ENCODE results near the gene TMOD2. TPM values are rescaled to one million over a fixed set of nuclear protein-coding genes. Genes with fewer than 3 reads are reported as not detected.

TMOD2 gene
- total and polyA plus RNA-seq, 2 experiments from 2014 or later, result 3.0 to 5.9 TPM

- no peak for TF ChIP-seq REST (IDR thresholded peaks at IDR 0.05; ENCODE audit: unreplicated experiment)
- no peak for TF ChIP-seq EZH2 (IDR thresholded peaks at IDR 0.05; ENCODE audit: low read depth, unreplicated experiment)
- no peak for TF ChIP-seq ETS1 (IDR thresholded peaks at IDR 0.05)
- TF ChIP-seq CREB1 (CRISPR knock-in tag; IDR thresholded peaks at IDR 0.05; ENCODE audit: low read depth), result no peak
- TF ChIP-seq POLR2AphosphoS5 (IDR thresholded peaks at IDR 0.05; ENCODE audit: low read depth), result no peak
These were observed 61.2 kb downstream of the TMOD2 start (continued) for GRCh38 chr15:51812598-51812997.

- H3K4me1 Mint-ChIP-seq, result peaks cover 14% of the 10 kb centered on the region
- DNase-seq (ENCODE audit: low spot score) (no peak), ATAC-seq (no peak)
- Histone ChIP-seq H3F3A (replicated peaks; ENCODE audit: low read depth) (no peaks in the 10 kb centered on the region), H3K27me3 (ENCODE audit: insufficient read depth) (no peaks in the 10 kb centered on the region), H3K9me2 (ENCODE audit: insufficient read depth) (no peaks in the 10 kb centered on the region), H3K36me3 (ENCODE audit: insufficient read depth) (no peaks in the 10 kb centered on the region), H4K20me1 (replicated peaks; ENCODE audit: insufficient read depth) (no peaks in the 10 kb centered on the region), H3K4me2 (no peak overlapping the region), H3K27ac (ENCODE audit: low read depth) (no peak overlapping the region), H3K4me1 (ENCODE audit: insufficient read depth) (no peaks in the 10 kb centered on the region), H3K79me2 (replicated peaks; ENCODE audit: insufficient read depth) (no peaks in the 10 kb centered on the region), H2AFZ (no peak overlapping the region), H3K4me3 (no peak overlapping the region)
- H3K36me3 Mint-ChIP-seq (ENCODE audit: low read depth), result no peaks in the 10 kb centered on the region
- H3K4me3 Mint-ChIP-seq, result no peak overlapping the region
- H3K27me3 Mint-ChIP-seq (ENCODE audit: insufficient read depth, low read depth, poor library complexity), result no peaks in the 10 kb centered on the region
- no peaks in the 10 kb centered on the region for H3K9me3 Mint-ChIP-seq
- no peak overlapping the region for H3K27ac Mint-ChIP-seq
- TF ChIP-seq POLR2AphosphoS5 (IDR thresholded peaks at IDR 0.05; ENCODE audit: low read depth) (no peak), ZNF114 (CRISPR knock-in tag; IDR thresholded peaks at IDR 0.05) (no peak), REST (IDR thresholded peaks at IDR 0.05; ENCODE audit: unreplicated experiment) (no peak), EZH2phosphoT487 (IDR thresholded peaks at IDR 0.05; ENCODE audit: unreplicated experiment) (no peak), ZNF331 (CRISPR knock-in tag; IDR thresholded peaks at IDR 0.05; ENCODE audit: low read depth) (no peak), STAT1 (IDR thresholded peaks at IDR 0.05; ENCODE audit: unreplicated experiment) (no peak), ETS1 (IDR thresholded peaks at IDR 0.05) (no peak)
These were observed 63.2 kb downstream of the TMOD2 start for GRCh38 chr15:51814606-51815005.
